BJ (cell line): ENCODE measurements around the gene ADAM30. TPM values are rescaled to one million over a fixed set of nuclear protein-coding genes. Genes with fewer than 3 reads are reported as not detected.
"Not testable (repeated sequence)": the region's sequence is repeated elsewhere in the genome, so short reads cannot be mapped to it uniquely, and the experiment has no call there.

Source experiments
- CTCF ChIA-PET: fragments of 350-600 bp; formaldehyde crosslinking; extraction: SDS; loops from one replicate; lab custom pipeline; 2021; ENCODE audit warnings: antibody characterized with exemption, inconsistent platforms; lab: Yijun Ruan, JAX
- POLR2A ChIA-PET: fragments of 300-600 bp; sonication (Branson Sonifier 250); formaldehyde crosslinking; extraction: SDS; loops from one replicate; lab custom pipeline; 2021; ENCODE audit warnings: antibody characterized with exemption; lab: Charles Lee
- DNase-seq: peaks from one replicate; pipeline ENCODE4 v3.0.0-alpha.2; 2011; ENCODE audit warnings: low read depth
- H3K27me3 ChIP-seq: 2 replicates; pipeline ENCODE4 v1.6.0; 2011; ENCODE audit warnings: low read length; ENCODE audit not compliant: control insufficient read depth, insufficient read depth
- H3K36me3 ChIP-seq: 2 replicates; pipeline ENCODE4 v1.5.1; 2011; ENCODE audit warnings: low read length; ENCODE audit not compliant: control insufficient read depth, insufficient read depth
- H3K4me3 ChIP-seq: 2 replicates; pipeline ENCODE4 v1.5.1; 2011; ENCODE audit warnings: low read depth, mild to moderate bottlenecking, control low read depth, low read length
- CTCF ChIP-seq: IDR thresholded peaks from 2 replicates; pipeline ENCODE4 v1.5.1; 2011; ENCODE audit warnings: low read depth, mild to moderate bottlenecking, control low read depth, inconsistent platforms, low read length, moderate library complexity; ENCODE audit not compliant: insufficient read depth
- polyA plus RNA-seq: library from polyadenylated mRNA; depleted of rRNA; stranded (reverse); fragments of >200 nt; gene quantifications from 2 replicates; pipeline ENCODE4 v1.2.3, GENCODE V29; 2011

The ADAM30 gene
- polyA plus RNA-seq, 1 experiment, result not detected

- Histone ChIP-seq H3K27me3 (no peaks in the 10 kb centered on the region), H3K4me3 (no peak overlapping the region), H3K36me3 (no peaks in the 10 kb centered on the region)
- no peak for TF ChIP-seq CTCF
- ChIA-PET POLR2A (no interaction called here), CTCF (interaction anchor here (1.0 kb wide), 3 partner anchors 9 to 53 kb away, joined by 3 to 4 read pairs (median 4); no protein-coding TSS in a partner anchor)
- no peak for DNase-seq
These were observed 34.0 kb downstream of the ADAM30 start for GRCh38 chr1:119862276-119862675.

- POLR2A ChIA-PET, result no interaction called here
- no peak for TF ChIP-seq CTCF
- no peak for DNase-seq
- H3K27me3 ChIP-seq, result no peaks in the 10 kb centered on the region
- CTCF ChIA-PET, result interaction anchor here (1.0 to 3.0 kb wide), 3 partner anchors 8 to 53 kb away, joined by 3 to 11 read pairs (median 4); no protein-coding TSS in a partner anchor
- H3K4me3 ChIP-seq, result no peak overlapping the region
- no peaks in the 10 kb centered on the region for H3K36me3 ChIP-seq
These were observed 34.8 kb downstream of the ADAM30 start for GRCh38 chr1:119861547-119861946.

- TF ChIP-seq CTCF, result no peak
- CTCF ChIA-PET, result interaction anchor here (1.2 to 3.0 kb wide), 7 partner anchors 10 to 113 kb away, joined by 3 to 17 read pairs (median 4); partner anchors contain the start of gene REG4
- POLR2A ChIA-PET, result no interaction called here
- DNase-seq, result no peak
- H3K27me3 ChIP-seq, result no peaks in the 10 kb centered on the region
- no peak overlapping the region for H3K4me3 ChIP-seq
- H3K36me3 ChIP-seq, result no peaks in the 10 kb centered on the region
These were observed 36.7 kb downstream of the ADAM30 start for GRCh38 chr1:119859647-119860046.

- DNase-seq, POLR2A ChIA-PET, H3K4me3 ChIP-seq, H3K27me3 ChIP-seq, H3K36me3 ChIP-seq: not testable (repeated sequence)
- CTCF ChIA-PET, result interaction anchor here (0.8 to 3.0 kb wide), 8 partner anchors 11 to 112 kb away, joined by 3 to 17 read pairs (median 4); partner anchors contain the start of gene REG4
These were observed 37.6 kb downstream of the ADAM30 start for GRCh38 chr1:119858556-119859214.

- CTCF ChIA-PET, result interaction anchor here (1.5 to 2.9 kb wide), 3 partner anchors 11 to 49 kb away, joined by 3 to 17 read pairs (median 4); no protein-coding TSS in a partner anchor
These were observed 38.2 kb downstream of the ADAM30 start for GRCh38 chr1:119858126-119858525.

More at GRCh38 chr1:119858126-119858525, 38.2 kb downstream of the ADAM30 start:
- Histone ChIP-seq H3K4me3 (no peak overlapping the region), H3K27me3 (no peaks in the 10 kb centered on the region), H3K36me3 (no peaks in the 10 kb centered on the region)
- DNase-seq, result no peak
- POLR2A ChIA-PET, result no interaction called here
- no peak for TF ChIP-seq CTCF
